MM.1S (cell line): ENCODE data around the gene NGDN.

Experiments
- DNase-seq: peaks from one replicate; pipeline ENCODE4 v3.0.0-alpha.2; 2015
- H2AFZ ChIP-seq: fragments of 300-600 bp; sonication (generic); 2 replicates; pipeline ENCODE4 v1.6.0; 2016; ENCODE audit warnings: antibody characterized with exemption, low read length
- H3F3A ChIP-seq: fragments of 300-600 bp; sonication (generic); 2 replicates; pipeline ENCODE4 v1.6.1; 2016; ENCODE audit warnings: mild to moderate bottlenecking, antibody characterized with exemption, low read length, moderate library complexity, mixed read lengths; ENCODE audit not compliant: insufficient read depth
- H3K27ac ChIP-seq: fragments of 300-600 bp; sonication (generic); 2 replicates; pipeline ENCODE4 v1.5.1; 2016; ENCODE audit warnings: mild to moderate bottlenecking, low read length
- H3K27me3 ChIP-seq: fragments of 300-600 bp; sonication (generic); replicated peaks from 2 replicates; pipeline ENCODE4 v1.6.0; 2016; ENCODE audit warnings: low read length; ENCODE audit not compliant: insufficient read depth
- H3K36me3 ChIP-seq: fragments of 300-600 bp; sonication (generic); replicated peaks from 2 replicates; pipeline ENCODE4 v1.6.1; 2016; ENCODE audit warnings: mild to moderate bottlenecking, low read length, mixed read lengths; ENCODE audit not compliant: insufficient read depth
- H3K4me1 ChIP-seq: fragments of 300-600 bp; sonication (generic); 2 replicates; pipeline ENCODE4 v1.6.1; 2016; ENCODE audit warnings: low read length, mixed read lengths
- H3K4me2 ChIP-seq: fragments of 300-600 bp; sonication (generic); 2 replicates; pipeline ENCODE4 v1.6.0; 2016; ENCODE audit warnings: low read depth, low read length
- H3K4me3 ChIP-seq: fragments of 300-600 bp; sonication (generic); 2 replicates; pipeline ENCODE4 v1.5.1; 2016; ENCODE audit warnings: low read length, mixed read lengths
- H3K79me2 ChIP-seq: fragments of 300-600 bp; sonication (generic); 2 replicates; pipeline ENCODE4 v1.6.1; 2016; ENCODE audit warnings: mixed run types, low read length, mixed read lengths
- H3K9ac ChIP-seq: fragments of 300-600 bp; sonication (generic); 2 replicates; pipeline ENCODE4 v1.6.1; 2016; ENCODE audit warnings: low read length, mixed read lengths
- H3K9me2 ChIP-seq: fragments of 300-600 bp; sonication (generic); replicated peaks from 2 replicates; pipeline ENCODE4 v1.6.1; 2016; ENCODE audit warnings: mild to moderate bottlenecking, low read length, mixed read lengths; ENCODE audit not compliant: insufficient read depth
- H3K9me3 ChIP-seq: fragments of 300-600 bp; sonication (generic); replicated peaks from 2 replicates; pipeline ENCODE4 v1.6.1; 2016; ENCODE audit warnings: mild to moderate bottlenecking, low read length, mixed read lengths; ENCODE audit not compliant: insufficient read depth
- H4K20me1 ChIP-seq: fragments of 300-600 bp; sonication (generic); 2 replicates; pipeline ENCODE4 v1.6.1; 2016; ENCODE audit warnings: mild to moderate bottlenecking, low read length, moderate library complexity, mixed read lengths; ENCODE audit not compliant: insufficient read depth
- CTCF ChIP-seq: fragments of 300-600 bp; sonication (generic); IDR thresholded peaks from 2 replicates; pipeline ENCODE4 v1.5.1; 2016; ENCODE audit warnings: antibody characterized with exemption, low read length, mixed read lengths
- EZH2 ChIP-seq: fragments of 300-600 bp; sonication (generic); optimal IDR thresholded peaks from 2 replicates; pipeline ENCODE3; 2017; ENCODE audit warnings: low read depth, mild to moderate bottlenecking, antibody characterized with exemption, low read length, mixed read lengths
- EZH2phosphoT487 ChIP-seq: fragments of 300-600 bp; sonication (generic); IDR thresholded peaks from 2 replicates; pipeline ENCODE4 v1.6.1; 2018; ENCODE audit warnings: antibody characterized with exemption, low read length

The NGDN gene

GRCh38 chr14:23520899-23521533 is 51.5 kb downstream of the NGDN start:
- H2AFZ ChIP-seq: no peak overlapping the region
- H3F3A ChIP-seq: no peaks in the 10 kb centered on the region
- H3K4me2 ChIP-seq: no peak overlapping the region
- no peak overlapping the region for H3K27ac ChIP-seq
- no peak overlapping the region for H3K9ac ChIP-seq
- H3K4me3 ChIP-seq: no peak overlapping the region
- no peak for DNase-seq
- H4K20me1 ChIP-seq: no peaks in the 10 kb centered on the region
- no peaks in the 10 kb centered on the region for H3K9me3 ChIP-seq
- H3K4me1 ChIP-seq: no peaks in the 10 kb centered on the region
- no peaks in the 10 kb centered on the region for H3K9me2 ChIP-seq
- no peak for TF ChIP-seq EZH2phosphoT487
- no peaks in the 10 kb centered on the region for H3K36me3 ChIP-seq
- H3K79me2 ChIP-seq: no peaks in the 10 kb centered on the region
- H3K27me3 ChIP-seq: no peaks in the 10 kb centered on the region

- Histone ChIP-seq H3K27ac (no peak overlapping the region), H3K27me3 (no peaks in the 10 kb centered on the region), H3K9me2 (no peaks in the 10 kb centered on the region), H4K20me1 (no peaks in the 10 kb centered on the region), H3K4me2 (no peak overlapping the region), H3K79me2 (no peaks in the 10 kb centered on the region), H3K4me1 (no peaks in the 10 kb centered on the region), H3F3A (no peaks in the 10 kb centered on the region), H2AFZ (no peak overlapping the region), H3K9ac (no peak overlapping the region), H3K36me3 (no peaks in the 10 kb centered on the region), H3K9me3 (no peaks in the 10 kb centered on the region), H3K4me3 (no peak overlapping the region)
- DNase-seq: no peak
- TF ChIP-seq CTCF (no peak), EZH2phosphoT487 (no peak), EZH2 (no peak)
Measured at GRCh38 chr14:23521785-23522640, 52.5 kb downstream of the NGDN start.

GRCh38 chr14:23522643-23523198 is 53.2 kb downstream of the NGDN start:
- no peaks in the 10 kb centered on the region for H4K20me1 ChIP-seq
- no peaks in the 10 kb centered on the region for H3K27me3 ChIP-seq
- H3K79me2 ChIP-seq: no peaks in the 10 kb centered on the region
- H3K4me2 ChIP-seq: no peak overlapping the region
- H3K9me3 ChIP-seq: no peaks in the 10 kb centered on the region
- no peak overlapping the region for H3K27ac ChIP-seq
- no peak overlapping the region for H3K4me3 ChIP-seq
- no peaks in the 10 kb centered on the region for H3K9me2 ChIP-seq
- no peaks in the 10 kb centered on the region for H3K36me3 ChIP-seq
- no peaks in the 10 kb centered on the region for H3K4me1 ChIP-seq
- H3K9ac ChIP-seq: no peak overlapping the region
- no peak overlapping the region for H2AFZ ChIP-seq
- TF ChIP-seq EZH2 (no peak), CTCF (no peak), EZH2phosphoT487 (no peak)
- H3F3A ChIP-seq: no peaks in the 10 kb centered on the region
- no peak for DNase-seq
